NOMO-1 treated with DMSO at 0.1 percent for 48 hours (cell line): ENCODE measurements around the gene MLN.
A peak's percentile ranks its signal among the peaks of the same experiment; 100 is the strongest.

Experiments
- DNase-seq: peaks from one replicate; lab custom pipeline; 2025; ENCODE audit not compliant: unreplicated experiment; lab: John Stamatoyannopoulos, UW

Gene MLN

DNA sequence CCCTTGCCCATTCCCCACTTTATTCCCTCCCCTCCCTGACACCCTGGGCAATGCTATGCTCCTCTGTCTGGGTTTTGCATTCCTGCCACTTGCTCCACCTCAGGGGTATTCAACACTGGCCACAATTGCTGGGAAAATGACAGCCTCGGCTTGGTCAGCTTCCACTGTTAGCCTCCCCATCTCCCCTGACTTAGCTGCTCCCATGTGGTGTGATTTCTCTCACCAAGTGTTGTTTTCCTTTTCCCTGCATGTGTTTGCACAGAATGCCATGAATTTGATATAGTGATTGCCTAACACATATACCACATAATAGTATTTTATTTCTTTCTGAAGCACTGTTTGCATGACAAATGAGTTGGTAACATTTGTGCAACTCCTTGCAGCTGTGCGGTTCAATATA, 13.4 kb downstream of the MLN start:
- DNase-seq = no peak

DNA sequence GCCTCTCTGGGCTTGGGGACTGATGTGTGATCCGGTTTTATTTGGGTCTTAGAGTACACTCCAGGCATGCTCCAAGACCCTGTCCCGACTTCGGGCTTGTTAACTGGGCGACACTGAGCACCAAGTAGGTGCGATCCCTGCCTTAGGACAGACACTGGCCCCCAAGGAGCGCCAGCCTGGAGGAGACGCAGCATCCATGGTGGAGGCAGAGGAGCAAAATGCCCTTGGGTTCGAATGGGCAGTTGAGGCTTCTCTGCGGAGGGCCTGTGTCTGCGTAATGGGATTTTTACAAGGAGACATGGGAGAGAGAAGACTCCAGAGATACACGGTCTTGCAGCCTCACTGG, 14.3 kb downstream of the MLN start:
- DNase-seq = no peak

DNA sequence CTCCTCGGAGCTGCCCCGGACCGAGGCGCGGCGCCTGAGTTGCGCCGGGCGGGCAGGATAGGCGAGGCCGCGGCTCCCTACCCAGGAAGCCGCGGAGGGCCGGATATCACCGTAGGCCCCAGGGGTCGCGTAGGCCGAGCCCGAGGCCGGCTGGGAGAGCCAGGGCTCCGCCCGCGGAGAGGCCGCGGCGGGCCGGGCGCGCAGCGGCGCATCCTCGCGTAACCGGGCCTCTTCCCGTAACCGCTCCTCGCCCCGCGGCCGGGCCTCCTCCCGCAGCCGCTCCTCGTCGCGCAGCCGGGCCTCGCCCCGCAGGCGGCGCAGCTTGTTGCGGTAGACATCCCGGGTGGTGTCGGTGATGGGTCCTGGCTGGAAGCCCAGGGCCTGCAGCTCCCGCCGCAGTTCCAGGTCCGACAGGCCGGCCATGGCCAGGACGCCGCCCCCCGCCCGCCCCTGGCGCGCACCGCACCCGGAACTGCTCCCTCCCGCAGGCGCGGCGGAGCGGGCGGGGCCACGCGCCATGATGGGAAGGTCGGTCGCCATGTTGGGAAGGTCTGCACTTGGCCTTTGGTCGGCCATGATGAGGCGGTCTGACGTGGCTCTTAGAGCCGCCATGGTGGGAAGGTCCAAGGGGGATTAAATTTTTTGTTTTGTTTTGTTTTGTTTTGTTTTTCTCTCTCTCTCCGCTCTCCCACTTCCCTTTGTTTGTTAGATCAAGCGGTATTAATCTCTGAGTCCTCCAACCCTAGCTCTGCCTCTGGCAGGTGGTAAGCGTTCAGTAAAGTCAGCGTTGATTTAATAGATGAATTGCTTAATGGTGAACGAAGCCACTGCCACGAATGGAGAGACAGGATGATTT, 14.9 kb downstream of the MLN start, which contains the start of gene LEMD2:
TSS of gene LEMD2 (minus strand) at position 437 of the 856 bp plus-strand sequence. CDS start at position 423, 14 bp downstream.
- DNase-seq = peak; percentile 77

DNA sequence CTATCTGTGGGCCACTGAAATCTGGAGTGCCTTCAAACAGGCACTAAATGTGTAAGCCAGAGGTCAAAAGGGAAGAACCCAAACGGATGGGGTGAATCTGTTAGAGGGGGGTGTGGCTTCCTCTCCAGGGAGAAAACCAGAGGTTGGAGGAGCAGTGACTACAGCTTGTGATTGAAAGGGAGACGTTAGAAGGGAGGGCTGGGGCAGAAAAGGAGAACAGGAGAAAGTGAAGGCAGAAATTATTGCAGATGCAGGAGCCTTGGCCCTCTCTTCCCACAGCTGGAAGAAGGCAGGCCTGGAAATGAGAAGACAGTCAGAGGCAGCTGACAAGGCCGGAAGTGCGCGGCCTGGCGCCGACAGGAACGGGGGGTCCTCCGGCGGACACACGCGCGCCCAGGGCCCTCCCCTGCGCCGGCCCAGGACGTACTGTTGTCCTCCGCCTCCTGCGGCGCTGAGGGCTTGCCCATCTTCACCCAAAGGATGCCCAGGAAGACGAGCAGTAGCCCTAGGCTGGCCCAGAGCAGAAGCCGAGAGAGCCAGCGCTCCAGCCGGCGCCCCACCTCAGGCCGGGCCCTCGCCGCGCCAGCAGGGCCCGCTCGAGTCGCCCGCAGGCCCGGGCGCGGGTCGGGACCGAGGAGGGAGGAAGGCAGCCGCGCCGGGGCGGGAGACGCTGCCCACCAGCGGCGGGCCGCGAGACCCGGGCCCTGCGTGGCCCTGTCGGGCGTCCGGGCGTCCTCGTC, 15.7 kb downstream of the MLN start:
- peak; percentile 90 for DNase-seq

DNA sequence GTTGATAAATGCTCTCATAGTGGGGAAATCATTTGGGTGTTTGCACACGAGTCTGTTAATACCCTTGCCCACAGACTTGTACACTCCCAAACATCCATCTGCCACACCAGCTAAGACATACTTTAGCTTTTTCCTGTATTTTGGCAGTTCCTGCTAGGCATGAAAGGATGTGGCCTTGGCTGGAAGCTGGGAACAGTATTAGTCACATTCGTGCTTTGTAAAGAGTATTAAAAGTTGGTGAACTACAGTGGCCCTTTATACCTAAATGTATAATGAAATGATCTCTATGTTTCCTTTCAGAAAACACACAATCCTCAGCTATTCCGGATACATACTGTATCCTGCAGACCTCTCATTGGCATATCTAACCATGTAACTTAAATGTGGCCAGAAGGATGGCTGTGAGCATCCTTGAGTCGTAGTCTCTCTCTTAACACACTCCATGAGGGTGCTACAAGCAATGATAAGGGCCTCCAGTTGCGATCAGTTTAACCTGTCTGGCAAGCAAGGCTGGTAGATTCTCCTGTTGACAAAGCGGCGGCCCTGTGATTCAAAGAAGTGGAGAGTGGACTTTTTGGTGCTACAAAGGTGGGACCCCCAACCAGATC, 16.4 kb downstream of the MLN start:
- no peak for DNase-seq

DNA sequence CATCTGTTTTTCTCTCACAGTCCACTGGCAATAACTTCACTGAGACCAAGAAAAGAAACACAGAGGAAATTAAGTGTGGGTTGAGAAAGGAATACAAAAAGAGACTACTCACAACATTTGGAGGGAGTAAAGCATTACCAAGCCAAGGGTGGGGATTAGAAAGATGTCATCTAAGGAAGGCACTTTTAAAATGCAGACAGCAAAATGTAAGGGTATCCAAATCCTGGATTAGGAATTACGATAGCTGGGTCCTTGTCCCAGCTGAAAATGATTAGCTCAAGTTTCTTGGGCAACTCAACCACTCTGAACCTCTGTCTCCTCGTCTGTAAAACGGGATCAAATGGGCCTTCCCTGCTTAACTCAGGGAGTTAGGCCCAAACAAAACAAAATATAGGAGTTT, 17.1 kb downstream of the MLN start:
- no peak for DNase-seq

DNA sequence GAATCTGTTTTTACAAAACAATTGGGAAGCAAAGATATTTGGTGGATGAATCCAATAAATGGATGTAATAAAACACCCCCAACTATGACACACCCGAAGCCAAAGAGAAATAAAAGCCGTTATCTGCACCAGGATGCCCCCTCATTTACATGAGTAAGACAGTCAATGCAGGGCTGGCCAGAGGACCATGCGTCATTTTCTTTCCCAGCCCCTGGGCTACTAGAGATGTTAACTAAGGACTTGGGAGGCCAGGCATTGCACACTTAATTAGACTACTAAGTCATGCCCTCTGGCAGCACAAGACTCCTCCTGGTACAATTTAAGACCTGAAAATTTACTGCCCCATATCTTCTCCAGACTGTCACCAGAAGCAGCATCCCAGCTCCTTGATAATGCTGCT, 18.0 kb downstream of the MLN start:
- no peak for DNase-seq

DNA sequence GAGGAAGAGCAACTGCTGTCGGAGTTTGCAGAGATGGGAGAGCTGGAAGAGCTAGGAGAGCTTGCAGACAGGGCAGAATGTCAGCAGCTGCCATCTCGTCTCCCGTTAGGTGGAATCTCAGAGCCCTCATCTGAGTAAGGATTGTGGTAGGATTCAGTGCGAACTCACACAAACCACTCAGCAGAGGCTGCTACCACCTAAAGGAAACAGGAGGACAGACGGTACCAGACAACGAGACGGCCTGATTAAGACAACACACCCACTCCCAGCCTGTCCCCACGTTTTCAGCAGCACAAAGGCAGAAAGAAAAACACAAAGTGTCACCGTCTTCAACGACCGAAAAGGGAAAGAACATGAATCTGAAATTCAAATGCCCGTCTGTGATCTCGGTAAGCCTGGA, 19.0 kb downstream of the MLN start:
- no peak for DNase-seq

DNA sequence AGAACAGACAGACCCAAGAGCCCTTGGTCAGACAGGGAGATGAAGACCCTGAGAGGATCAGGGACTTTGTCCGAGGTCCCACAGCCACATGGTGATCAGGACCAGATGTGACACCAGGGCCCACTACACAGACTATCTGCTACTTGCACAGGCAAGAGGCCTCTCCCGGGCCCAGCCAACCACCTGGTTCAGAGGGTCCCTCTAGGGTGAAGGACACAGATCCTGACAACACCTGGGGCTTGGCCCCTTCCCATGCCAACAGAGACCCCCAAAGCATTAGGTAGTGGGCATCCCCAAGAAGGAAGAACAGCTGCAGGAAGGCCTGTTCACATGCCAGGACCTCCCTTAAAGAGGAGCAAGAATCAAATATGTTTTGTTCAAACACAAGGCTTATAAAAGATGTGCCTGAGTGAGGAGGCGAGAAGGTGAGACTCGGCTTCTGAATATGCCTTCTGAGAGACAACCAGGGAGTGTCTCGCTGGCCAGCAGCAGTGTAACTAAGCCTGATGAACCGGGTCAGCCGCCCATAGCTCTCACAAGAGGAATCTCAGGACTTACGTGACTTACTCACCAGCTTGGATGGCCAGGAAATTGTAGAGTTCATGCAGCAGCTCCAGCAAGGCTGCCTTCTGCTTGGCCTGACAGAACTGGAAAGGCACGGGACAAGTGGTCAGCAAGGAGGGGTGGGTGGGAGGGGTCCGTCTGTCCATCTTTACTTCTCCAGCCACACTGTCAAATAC, 19.9 kb downstream of the MLN start:
- DNase-seq = no peak

DNA sequence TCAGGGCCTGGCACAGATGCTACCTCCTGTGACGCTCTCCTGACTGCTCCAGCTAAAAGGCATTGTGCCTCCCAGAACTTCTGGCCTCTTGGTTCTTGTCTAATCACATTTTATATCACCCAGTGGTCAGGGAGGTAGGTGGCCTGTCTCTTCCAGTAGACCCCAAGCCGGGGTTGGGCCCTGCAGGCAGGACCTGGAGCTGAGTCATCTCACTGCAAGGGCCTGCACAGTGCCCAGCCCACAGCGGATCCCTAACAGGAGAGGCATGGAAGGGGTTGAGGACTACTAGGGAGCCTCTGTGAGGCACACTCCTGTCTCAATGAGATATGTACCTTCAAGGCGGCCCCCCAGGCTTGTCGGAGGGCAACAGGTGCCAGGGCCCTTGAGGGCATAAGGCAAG, 21.2 kb downstream of the MLN start:
- DNase-seq = no peak

DNA sequence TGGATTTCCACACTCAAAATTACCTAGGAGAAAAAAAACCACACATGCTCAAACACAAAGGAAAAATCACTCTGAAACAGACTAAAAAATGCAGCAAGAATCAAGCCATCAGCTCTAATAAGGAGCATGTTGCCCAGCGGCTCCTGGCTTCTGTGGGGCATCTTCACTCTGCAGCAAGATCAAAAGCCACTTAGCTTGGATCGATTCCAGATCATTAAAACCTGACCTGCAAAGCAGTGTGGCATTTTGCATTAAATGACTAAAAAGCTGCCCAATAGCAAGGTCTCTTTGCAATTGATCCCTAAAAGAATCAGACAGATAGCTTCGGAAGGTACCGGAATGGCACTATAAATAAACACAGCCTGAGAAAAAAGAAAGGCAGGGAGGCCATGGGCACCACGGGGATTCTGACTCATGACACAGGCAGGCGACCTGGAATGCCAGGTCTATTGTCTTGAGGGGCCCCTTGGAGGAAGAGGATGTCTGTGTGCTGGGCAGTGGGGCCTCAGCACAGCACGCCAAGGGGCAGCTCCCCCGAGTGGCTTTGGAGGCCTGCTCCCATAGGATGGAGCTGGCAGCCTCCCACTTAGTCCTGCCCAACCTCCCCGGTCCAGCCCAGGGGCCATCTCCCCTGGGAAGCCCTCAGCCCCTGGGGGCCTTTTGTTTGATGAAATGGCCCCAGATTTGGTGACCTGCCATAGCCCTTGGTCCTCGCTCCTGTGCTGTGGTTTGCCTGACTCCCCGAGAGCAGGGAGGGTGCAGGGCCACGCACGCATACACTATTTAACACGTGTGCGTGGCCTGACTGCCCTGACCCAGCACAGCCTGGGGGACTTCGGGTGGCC, 22.4 kb downstream of the MLN start:
- no peak for DNase-seq

DNA sequence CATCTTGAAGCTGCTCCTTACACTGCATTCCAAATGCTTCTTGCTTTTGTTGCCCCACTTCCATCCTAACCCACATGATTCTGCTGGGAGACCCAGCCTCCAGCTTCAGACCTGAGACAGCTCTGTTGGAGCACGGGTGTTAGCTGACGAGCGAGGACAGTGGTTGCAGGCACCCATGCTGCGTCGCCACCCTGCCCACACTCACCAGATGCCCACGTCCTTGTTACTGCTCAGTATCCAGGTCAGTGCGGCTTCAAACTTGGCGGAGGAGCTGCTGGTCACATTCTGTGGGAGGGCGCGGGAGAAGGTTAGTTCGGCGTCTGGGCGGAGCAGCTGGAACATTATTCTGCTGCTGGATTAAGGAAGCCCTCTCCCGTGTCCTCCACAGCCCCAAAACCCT, 23.9 kb downstream of the MLN start:
- DNase-seq = no peak

DNA sequence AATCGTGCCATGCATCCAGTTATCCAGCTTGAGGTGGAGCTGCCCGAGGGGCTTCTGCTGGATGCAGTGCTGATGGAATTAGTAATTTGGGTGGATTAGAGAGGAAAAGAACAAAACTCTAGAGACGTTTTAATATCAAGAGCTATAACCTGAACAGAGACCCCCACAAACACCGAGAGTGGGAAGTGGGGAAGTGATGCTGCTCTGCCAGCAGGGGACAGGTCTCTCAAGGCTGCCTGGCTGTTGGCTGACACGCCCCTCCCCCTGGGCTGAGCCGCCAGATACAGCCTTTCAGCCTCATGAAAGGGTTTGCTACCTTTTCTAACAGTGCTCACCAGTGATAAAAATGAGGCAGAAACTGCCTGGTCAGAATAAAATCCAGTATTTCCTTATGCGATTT, 24.5 kb downstream of the MLN start:
- no peak for DNase-seq

DNA sequence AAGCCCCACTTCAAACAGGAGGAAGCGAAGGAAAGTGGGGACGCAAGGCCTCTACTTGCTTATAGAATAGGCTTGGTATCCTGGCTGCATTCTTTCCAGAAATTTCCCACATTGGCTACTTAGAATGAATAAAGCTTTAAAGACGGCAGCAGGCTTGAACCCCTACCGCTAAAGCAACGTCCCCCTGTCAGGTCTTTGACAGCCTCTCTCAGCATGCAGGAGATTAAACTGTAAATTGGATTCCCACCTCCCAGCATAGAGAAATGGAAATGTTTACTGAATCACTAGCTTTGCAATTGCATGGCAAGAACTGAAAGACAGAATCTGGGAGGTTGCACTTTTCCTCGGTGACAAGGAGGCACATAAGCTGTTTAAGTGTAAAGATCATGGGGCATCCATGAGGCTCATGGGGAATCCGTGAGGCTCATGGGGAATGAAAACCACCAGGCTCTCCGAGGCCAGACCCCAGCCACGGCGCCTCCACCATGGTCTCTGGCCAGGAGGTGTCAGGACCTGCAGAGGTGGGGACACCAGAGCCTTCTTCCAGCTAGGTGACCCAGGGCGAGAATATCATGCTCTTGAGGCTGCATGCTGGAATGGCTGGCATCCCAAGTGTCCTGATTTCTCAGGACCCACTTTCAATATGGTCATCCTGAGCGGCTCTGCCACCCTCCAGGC, 25.2 kb downstream of the MLN start:
- DNase-seq = no peak

DNA sequence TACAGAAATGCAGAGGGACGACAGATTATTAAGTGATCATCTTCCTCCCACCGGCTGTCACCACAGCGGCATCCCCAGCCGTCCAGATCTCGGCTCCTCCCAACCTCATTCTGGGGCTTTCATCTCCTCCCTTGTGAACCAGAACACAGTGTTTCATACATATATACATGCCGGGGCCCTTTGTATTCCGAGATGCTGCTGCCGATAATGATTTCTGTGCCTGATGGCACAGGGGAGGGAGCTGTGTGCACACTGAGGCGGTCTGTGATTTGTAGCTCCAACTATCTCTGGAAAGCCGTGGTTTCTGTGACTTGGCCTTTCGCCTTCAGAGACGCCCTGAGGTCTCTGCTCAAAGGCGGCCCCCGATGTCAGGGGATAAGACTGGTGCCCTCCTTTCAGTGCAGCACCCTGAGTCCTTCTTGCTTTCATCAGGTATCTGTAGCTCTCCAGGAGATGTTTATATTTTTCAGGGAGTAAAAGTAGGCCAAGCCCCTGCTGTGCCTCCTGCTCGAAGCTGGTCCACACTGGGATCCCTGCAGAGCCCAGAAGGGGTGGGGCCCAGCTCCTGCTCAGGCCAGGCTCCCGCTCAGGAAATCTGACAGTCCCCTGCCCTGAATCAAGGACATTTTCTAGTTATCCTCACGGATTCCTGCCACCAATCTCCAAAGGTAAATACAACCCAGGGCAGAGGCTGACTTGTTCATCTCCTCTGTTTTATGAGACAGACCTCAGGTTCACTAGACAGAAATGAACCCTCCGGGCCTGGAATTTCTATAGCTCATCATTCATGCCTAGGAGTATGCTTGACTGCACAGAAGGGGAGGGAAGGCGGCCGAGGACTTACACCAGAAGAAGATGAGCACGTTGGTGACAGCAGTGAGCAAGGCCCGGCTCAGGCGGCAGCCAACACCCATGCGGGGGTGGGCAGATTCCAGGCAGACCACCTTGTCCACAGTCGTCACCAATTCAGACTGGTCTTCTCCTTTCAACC, 26.1 kb downstream of the MLN start:
- no peak for DNase-seq

DNA sequence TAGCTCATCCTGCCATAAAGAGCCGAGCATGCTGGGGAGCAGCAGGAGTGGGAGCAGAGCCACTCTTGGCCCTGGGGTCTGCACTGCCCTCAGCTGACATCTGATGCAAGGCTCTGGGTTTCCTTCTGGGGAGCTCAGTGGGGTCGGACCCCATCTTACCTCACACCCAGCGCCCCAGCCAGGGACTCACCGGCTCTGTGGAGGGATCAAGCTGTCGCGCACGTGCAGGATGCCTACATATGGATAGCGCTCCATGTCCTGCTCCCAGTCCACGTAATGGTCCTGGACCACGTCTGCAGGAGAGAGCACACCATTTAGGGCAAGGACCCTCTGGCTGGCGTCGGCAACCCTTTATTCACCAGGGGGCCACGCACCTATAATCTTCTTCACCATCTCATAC, 27.0 kb downstream of the MLN start:
- no peak for DNase-seq

DNA sequence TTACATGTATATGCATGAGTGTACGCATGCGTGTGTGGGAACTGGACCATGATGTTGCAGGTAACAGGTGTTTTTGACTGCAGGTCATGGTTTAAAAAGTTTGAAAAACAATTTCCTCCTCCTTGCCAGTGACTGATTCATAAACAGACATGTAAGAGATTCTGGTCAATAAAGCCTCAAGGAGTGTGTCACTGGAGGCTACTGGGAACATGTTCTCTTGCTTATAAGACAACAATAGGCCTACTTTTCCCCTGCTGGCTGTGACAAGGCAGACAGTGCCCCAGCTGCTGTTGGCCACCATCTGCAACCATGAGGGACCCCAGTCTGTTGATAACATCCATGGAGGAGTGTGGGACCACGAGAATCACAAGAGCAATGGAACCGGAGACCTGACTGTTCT, 27.6 kb downstream of the MLN start:
- no peak for DNase-seq

DNA sequence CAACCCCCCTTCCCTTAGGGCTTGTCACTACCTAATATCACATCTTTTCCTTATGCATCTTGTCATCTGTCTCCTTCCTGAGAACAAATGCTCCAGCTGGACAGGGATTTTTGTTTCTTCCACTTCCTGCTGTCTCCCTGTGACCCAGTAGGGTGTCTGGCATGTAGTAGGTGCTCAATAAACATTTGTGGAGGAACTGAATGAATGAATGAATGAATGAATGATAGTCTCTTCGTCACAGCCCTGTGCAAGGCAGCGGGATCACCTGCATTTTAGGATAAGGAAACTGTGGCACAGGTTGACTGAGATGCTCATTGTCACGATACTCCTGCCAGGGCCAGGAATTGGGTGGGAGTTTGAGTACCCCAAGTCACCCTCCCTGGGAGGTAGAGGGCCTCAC, 29.0 kb downstream of the MLN start:
- no peak for DNase-seq
